ENCODE results near the gene APAF1.

DNA sequence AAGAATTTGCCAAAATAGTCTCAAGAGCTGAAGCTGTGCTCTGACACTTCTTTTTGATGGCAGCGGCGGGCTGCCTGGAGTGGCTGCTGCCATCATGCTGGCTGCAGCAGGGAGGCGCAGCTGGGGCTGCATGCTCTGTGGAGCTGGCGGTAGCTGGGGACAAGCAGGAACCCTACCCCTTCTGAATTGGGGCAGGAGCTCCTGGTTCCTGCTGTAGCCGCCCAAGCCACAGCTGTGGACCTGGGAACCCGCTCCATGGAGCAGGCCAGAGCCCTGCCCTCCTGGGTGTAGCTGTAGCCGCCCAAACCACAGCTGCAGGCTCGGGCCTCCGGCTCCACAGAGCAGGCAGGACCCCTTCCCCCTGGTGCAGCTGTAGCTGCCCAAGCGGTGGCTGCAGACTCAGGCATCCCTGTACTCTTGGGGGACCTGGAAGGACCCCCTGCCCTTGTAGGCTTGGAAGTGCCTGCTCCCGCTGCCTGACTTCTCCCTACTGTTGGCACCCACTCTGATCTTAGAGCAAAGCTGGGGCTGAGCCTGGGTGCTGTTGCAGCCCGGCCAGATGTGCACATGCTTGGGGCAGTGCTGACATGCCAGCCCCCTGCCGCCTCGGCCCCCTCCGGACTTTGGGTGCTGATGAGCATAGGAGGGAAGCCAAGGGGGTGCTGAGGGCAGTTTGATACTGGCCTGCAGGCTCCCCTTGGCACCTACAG, 33.3 kb downstream of the APAF1 start:
- TF ChIP-seq, protein P1, sequence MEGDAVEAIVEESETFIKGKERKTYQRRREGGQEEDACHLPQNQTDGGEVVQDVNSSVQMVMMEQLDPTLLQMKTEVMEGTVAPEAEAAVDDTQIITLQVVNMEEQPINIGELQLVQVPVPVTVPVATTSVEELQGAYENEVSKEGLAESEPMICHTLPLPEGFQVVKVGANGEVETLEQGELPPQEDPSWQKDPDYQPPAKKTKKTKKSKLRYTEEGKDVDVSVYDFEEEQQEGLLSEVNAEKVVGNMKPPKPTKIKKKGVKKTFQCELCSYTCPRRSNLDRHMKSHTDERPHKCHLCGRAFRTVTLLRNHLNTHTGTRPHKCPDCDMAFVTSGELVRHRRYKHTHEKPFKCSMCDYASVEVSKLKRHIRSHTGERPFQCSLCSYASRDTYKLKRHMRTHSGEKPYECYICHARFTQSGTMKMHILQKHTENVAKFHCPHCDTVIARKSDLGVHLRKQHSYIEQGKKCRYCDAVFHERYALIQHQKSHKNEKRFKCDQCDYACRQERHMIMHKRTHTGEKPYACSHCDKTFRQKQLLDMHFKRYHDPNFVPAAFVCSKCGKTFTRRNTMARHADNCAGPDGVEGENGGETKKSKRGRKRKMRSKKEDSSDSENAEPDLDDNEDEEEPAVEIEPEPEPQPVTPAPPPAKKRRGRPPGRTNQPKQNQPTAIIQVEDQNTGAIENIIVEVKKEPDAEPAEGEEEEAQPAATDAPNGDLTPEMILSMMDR (conservative IDR thresholded peaks at IDR 0.05; ENCODE audit: low read length), result no peak
- no peak for TF ChIP-seq EZH2phosphoT487 (IDR thresholded peaks at IDR 0.05; ENCODE audit: borderline replicate concordance, low read depth, low read length)

All from OCI-LY7 (cell line).